Measurements from ENCODE around the gene LHFPL2. TPM values are rescaled to one million over a fixed set of nuclear protein-coding genes. Genes with fewer than 3 reads are reported as not detected.

Gene LHFPL2
- total RNA-seq, 4 donors from 2014 or later, result 2.2 to 11.1 (median 6.2) TPM

DNA sequence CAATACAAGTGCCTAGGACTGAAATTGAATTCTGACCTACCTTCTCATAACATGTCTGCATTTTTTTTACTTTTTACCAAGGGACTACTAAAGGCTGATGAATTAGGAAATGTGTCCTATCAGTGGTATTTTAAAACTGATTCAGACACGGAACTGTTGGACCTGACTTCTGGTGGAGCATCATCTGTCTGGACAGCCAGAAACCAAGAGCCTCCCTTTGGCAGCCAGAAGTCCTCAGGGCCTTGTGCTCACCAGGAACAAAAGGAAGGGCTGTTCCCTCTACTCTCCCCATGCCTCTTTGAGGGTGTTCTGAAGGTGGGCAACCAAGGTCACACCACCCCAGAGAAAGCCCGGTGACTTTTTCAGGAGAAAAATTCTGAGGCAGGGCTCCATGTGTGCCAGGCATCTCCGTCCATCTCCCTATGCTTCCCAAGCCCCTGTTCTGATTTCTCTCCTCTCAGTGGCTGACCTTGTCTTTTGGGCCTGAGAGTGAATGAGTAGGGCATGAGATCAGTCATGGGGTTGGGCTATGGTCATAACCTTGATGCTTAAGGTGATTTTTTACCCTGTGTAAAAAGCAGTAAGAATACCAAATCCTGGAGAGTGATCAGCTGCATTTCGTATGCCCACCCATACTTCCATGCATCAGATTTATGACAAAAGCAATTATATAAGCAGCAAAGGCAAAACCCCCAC is 144.5 kb downstream of the LHFPL2 start:
- Histone ChIP-seq H3K9me3 (no peaks in the 10 kb centered on the region), H3K27me3 (peaks cover 0 to 4% (median 0%) of the 10 kb centered on the region in 4 donors), H3K36me3 (no peaks in the 10 kb centered on the region), H3K27ac (peak overlapping the region; percentile 32 to 78 (median 56)), H3K4me3 (no peak overlapping the region), H3K4me1 (peaks cover 22 to 53% (median 40%) of the 10 kb centered on the region in 3 donors)
- 73 to 76% methylated on average over 4 of the region's 4 CpGs for WGBS, 2 donors
- TF ChIP-seq POLR2A (IDR thresholded peaks at IDR 0.05), result no peak
- TF ChIP-seq, protein P1, sequence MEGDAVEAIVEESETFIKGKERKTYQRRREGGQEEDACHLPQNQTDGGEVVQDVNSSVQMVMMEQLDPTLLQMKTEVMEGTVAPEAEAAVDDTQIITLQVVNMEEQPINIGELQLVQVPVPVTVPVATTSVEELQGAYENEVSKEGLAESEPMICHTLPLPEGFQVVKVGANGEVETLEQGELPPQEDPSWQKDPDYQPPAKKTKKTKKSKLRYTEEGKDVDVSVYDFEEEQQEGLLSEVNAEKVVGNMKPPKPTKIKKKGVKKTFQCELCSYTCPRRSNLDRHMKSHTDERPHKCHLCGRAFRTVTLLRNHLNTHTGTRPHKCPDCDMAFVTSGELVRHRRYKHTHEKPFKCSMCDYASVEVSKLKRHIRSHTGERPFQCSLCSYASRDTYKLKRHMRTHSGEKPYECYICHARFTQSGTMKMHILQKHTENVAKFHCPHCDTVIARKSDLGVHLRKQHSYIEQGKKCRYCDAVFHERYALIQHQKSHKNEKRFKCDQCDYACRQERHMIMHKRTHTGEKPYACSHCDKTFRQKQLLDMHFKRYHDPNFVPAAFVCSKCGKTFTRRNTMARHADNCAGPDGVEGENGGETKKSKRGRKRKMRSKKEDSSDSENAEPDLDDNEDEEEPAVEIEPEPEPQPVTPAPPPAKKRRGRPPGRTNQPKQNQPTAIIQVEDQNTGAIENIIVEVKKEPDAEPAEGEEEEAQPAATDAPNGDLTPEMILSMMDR (IDR thresholded peaks at IDR 0.05), result no peak
- intact Hi-C loops (cut with DNase I), result no loop called here
- DNase-seq, result no peak

DNA sequence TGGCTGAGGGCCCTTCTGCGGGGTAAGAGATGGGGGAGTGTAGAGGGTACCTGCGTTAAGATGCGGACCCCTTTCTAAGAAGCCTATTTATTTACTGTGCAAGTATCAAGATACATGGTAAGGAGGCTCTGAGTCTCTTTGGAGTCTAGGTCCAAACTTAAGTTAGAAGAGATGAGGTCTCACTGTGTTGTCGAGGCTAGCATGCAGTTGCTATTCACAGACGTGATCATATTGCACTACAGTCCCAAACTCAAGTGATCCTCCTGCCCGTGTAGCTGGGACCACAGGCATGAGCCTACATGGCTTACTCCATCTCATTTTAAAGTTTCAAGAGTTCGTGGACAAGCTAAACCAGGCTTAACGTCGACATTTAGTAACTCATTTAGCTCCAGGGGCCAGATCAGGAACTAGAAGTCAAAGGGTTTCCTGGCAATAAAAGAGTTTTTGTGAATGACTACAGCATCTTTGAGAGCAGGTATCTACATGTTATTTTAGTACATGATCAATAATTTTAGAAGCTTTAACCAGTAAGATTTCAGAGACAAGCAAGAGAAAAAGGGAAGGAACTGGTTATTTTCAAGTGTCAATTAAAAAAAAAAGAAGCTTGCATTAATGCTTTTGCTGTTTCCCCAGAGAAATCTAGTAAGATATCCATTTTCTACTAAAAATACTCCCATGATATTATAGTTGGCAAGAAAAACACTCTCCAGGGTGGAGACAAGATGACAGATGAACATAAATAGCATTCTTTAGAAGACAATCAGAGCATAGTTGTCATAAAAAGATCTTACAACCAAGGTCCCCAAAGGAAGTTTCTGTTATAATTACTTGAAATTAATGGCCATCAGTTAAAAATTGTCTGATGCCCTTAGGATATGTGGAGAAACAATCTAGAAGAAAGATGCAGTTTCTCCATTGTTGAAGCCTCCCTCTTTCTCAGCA is 146.9 kb downstream of the LHFPL2 start:
- H3K27ac ChIP-seq, result peak overlapping the region in 2 of 4 donors; percentile 11 to 30
- TF ChIP-seq, protein P1 (IDR thresholded peaks at IDR 0.05), result no peak
- TF ChIP-seq POLR2A (IDR thresholded peaks at IDR 0.05), result no peak
- no peaks in the 10 kb centered on the region for H3K9me3 ChIP-seq
- H3K4me1 ChIP-seq, result peaks cover 21 to 65% (median 42%) of the 10 kb centered on the region in 3 donors
- H3K27me3 ChIP-seq, result no peaks in the 10 kb centered on the region
- DNase-seq, result no peak
- intact Hi-C loops (cut with DNase I), result no loop called here
- H3K36me3 ChIP-seq, result no peaks in the 10 kb centered on the region
- no peak overlapping the region for H3K4me3 ChIP-seq
- WGBS, 2 donors, result 47 to 48% methylated on average over 8 to 9 of the region's 9 CpGs

DNA sequence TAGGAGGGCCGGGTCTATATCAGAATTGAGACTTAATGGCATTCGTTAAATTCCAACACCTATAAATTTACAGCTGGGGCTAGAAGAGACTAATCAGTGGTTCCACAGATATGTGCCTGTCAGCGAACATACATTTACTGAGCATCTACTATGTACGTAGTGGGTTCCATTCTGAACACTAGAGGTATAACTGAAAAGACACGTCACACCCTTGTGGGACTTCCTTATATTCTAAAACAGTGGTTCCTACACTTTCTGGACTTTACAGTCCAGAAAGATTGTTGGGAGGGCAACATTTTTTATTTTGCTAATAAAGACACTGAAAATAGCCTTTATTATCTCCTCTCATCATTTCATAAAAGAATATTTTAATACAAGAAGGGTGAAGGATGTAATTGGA is 147.7 kb downstream of the LHFPL2 start:
- Histone ChIP-seq H3K4me3 (no peak overlapping the region), H3K27me3 (no peaks in the 10 kb centered on the region), H3K36me3 (no peaks in the 10 kb centered on the region), H3K4me1 (peaks cover 17 to 65% (median 39%) of the 10 kb centered on the region in 3 donors), H3K27ac (no peak overlapping the region), H3K9me3 (no peaks in the 10 kb centered on the region)
- no peak for DNase-seq
- 93 to 95% methylated on average over 5 of the region's 5 CpGs for WGBS, 2 donors
- intact Hi-C loops (cut with DNase I), result no loop called here
- TF ChIP-seq, protein P1 (IDR thresholded peaks at IDR 0.05), result no peak
- no peak for TF ChIP-seq POLR2A (IDR thresholded peaks at IDR 0.05)

DNA sequence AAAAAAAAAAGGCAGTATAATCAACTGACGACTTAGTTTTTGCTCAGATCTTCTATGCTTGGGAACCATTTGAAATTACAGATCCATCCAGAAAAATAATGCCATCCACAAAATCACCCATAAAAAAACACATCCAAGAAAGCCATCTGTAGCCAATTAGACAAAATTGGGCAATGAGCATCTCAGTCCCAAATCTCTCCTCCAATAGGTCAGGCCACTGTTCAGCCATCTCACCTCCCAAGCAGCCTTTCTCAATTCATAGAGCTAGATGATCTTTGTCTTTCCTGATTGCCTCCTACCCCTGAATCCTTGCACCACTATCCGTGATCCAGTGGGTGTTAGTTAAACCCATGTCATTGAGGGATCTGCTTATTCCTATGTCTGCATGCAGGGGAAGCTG is 148.5 kb downstream of the LHFPL2 start:
- no peaks in the 10 kb centered on the region for H3K27me3 ChIP-seq
- WGBS, 2 donors, result 89 to 100% methylated on average over 2 of the region's 2 CpGs
- H3K4me1 ChIP-seq, result peaks cover 10 to 58% (median 30%) of the 10 kb centered on the region in 3 donors
- no peaks in the 10 kb centered on the region for H3K9me3 ChIP-seq
- H3K4me3 ChIP-seq, result no peak overlapping the region
- TF ChIP-seq, protein P1 (IDR thresholded peaks at IDR 0.05), result no peak
- H3K27ac ChIP-seq, result no peak overlapping the region
- no peaks in the 10 kb centered on the region for H3K36me3 ChIP-seq
- no peak for DNase-seq
- intact Hi-C loops (cut with DNase I), result no loop called here

DNA sequence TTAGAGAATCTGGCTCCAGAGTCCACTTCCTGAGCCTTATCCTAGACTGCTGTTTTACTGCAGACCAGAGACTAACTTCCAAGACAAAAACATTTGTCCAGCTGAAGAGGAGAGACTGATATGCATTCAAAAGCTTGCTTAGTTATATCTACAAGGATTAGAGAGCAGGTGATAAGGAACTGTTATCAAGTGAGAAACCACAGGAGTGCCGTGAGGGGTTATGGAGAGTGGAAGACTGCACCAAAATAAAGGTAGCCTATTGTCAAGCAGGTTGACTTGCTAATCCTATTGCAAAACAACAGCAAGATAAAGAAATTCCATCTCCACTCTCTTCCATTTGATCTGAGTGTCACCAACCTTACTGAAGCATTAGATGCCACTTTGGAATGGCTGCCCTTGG is 149.1 kb downstream of the LHFPL2 start:
- DNase-seq, result no peak
- intact Hi-C loops (cut with DNase I), result no loop called here
- no peaks in the 10 kb centered on the region for H3K27me3 ChIP-seq
- H3K4me3 ChIP-seq, result no peak overlapping the region
- no peaks in the 10 kb centered on the region for H3K9me3 ChIP-seq
- WGBS, 2 donors, result 71 to 88% methylated on average over 1 of the region's 1 CpG
- H3K27ac ChIP-seq, result no peak overlapping the region
- TF ChIP-seq, protein P1 (IDR thresholded peaks at IDR 0.05), result no peak
- TF ChIP-seq POLR2A (IDR thresholded peaks at IDR 0.05), result no peak
- no peaks in the 10 kb centered on the region for H3K36me3 ChIP-seq
- peaks cover 4 to 53% (median 26%) of the 10 kb centered on the region in 3 donors for H3K4me1 ChIP-seq

All from esophagus squamous epithelium (tissue), 5 donors.